HEK293 (cell line): ENCODE results near the gene RASGRF2.
A peak's percentile ranks its signal among the peaks of the same experiment; 100 is the strongest.

Experiments used
- CTCF ChIA-PET: fragments of 350-600 bp; formaldehyde crosslinking; extraction: SDS; loops from one replicate; lab custom pipeline; 2021; ENCODE audit warnings: antibody characterized with exemption; lab: Yijun Ruan, JAX
- POLR2A ChIA-PET: fragments of 300-600 bp; formaldehyde crosslinking; extraction: SDS; loops from one replicate; lab custom pipeline; 2020; ENCODE audit warnings: antibody characterized with exemption, inconsistent platforms; lab: Yijun Ruan, JAX
- H3K27ac ChIP-seq: fragments of 200-500 bp; sonication (Bioruptor generic); 2 replicates; pipeline ENCODE4 v1.5.1; 2014; ENCODE audit warnings: low read depth, low read length, control low read depth, inconsistent platforms; ENCODE audit errors: extremely low read depth
- H3K36me3 ChIP-seq, 2 experiments: fragments of 200-500 bp in 1 of 2; sonication (Bioruptor generic) in 1 of 2; 1 replicate in 1 of 2; 2 replicates in 1 of 2; pipeline ENCODE4 v1.5.1; 2014 to 2017; ENCODE audit warnings: inconsistent platforms in 2 of 2, low read length in 2 of 2; ENCODE audit not compliant: control insufficient read depth in 2 of 2, insufficient read depth in 1 of 2
- H3K4me1 ChIP-seq: fragments of 200-500 bp; sonication (Bioruptor generic); 2 replicates; pipeline ENCODE4 v1.5.1; 2014; ENCODE audit warnings: mild to moderate bottlenecking, low read length, inconsistent platforms; ENCODE audit not compliant: control insufficient read depth, insufficient read depth
- H3K4me3 ChIP-seq: 2 replicates; pipeline ENCODE4 v1.5.1; 2011; ENCODE audit warnings: low read depth, mild to moderate bottlenecking, control low read depth, low read length, moderate library complexity
- H3K9me3 ChIP-seq: fragments of 200-500 bp; sonication (Bioruptor generic); 2 replicates; pipeline ENCODE4 v1.5.1; 2014; ENCODE audit warnings: low read depth, low read length, inconsistent platforms; ENCODE audit not compliant: control insufficient read depth, insufficient read depth
- ELK4 ChIP-seq: IDR thresholded peaks from 2 replicates; pipeline ENCODE4 v1.6.1; 2011; ENCODE audit warnings: mild to moderate bottlenecking, low read depth, low read length, borderline replicate concordance
- FEZF1 ChIP-seq: fragments of 450-650 bp; formaldehyde crosslinking; IDR thresholded peaks from 2 replicates; pipeline ENCODE4 v1.5.1; 2016; ENCODE audit warnings: missing biosample characterization, missing genetic modification characterization
- GLI2 ChIP-seq: fragments of 450-650 bp; formaldehyde crosslinking; IDR thresholded peaks from 2 replicates; pipeline ENCODE4; 2017; ENCODE audit warnings: missing biosample characterization, missing genetic modification characterization, low read depth, borderline replicate concordance
- HOXA7 ChIP-seq: sonication (generic); formaldehyde crosslinking; IDR thresholded peaks from 2 replicates; pipeline ENCODE4 v1.8.1; 2022; ENCODE audit warnings: missing genetic modification reagents, borderline replicate concordance
- HOXC10 ChIP-seq: sonication (generic); formaldehyde crosslinking; IDR thresholded peaks from 2 replicates; pipeline ENCODE4 v1.8.1; 2023; ENCODE audit warnings: mild to moderate bottlenecking, missing genetic modification reagents
- KLF9 ChIP-seq: fragments of 450-650 bp; formaldehyde crosslinking; IDR thresholded peaks from 2 replicates; pipeline ENCODE4 v1.5.1; 2016; ENCODE audit warnings: missing biosample characterization, missing genetic modification characterization, low read depth
- OSR2 ChIP-seq: fragments of 450-650 bp; formaldehyde crosslinking; IDR thresholded peaks from 2 replicates; pipeline ENCODE4 v1.5.1; 2016; ENCODE audit warnings: missing biosample characterization, missing genetic modification characterization
- PRDM6 ChIP-seq: fragments of 450-650 bp; formaldehyde crosslinking; IDR thresholded peaks from 2 replicates; pipeline ENCODE4 v1.5.1; 2017; ENCODE audit warnings: missing biosample characterization, missing genetic modification characterization
- REST ChIP-seq: fragments of 450-650 bp; formaldehyde crosslinking; IDR thresholded peaks from 2 replicates; pipeline ENCODE4 v1.5.1; 2016; ENCODE audit warnings: missing biosample characterization, missing genetic modification characterization
- SP3 ChIP-seq: fragments of 450-650 bp; formaldehyde crosslinking; IDR thresholded peaks from 2 replicates; pipeline ENCODE4 v1.5.1; 2016; ENCODE audit warnings: missing biosample characterization, missing genetic modification characterization
- WT1 ChIP-seq: fragments of 450-650 bp; formaldehyde crosslinking; IDR thresholded peaks from 2 replicates; pipeline ENCODE4 v1.5.1; 2016; ENCODE audit warnings: missing biosample characterization, missing genetic modification characterization
- ZBTB17 ChIP-seq: fragments of 450-650 bp; formaldehyde crosslinking; IDR thresholded peaks from 2 replicates; pipeline ENCODE4 v1.5.1; 2016; ENCODE audit warnings: missing biosample characterization, missing genetic modification characterization
- ZEB2 ChIP-seq: fragments of 450-650 bp; formaldehyde crosslinking; IDR thresholded peaks from 2 replicates; pipeline ENCODE4 v1.5.1; 2016; ENCODE audit warnings: missing biosample characterization, missing genetic modification characterization
- ZFHX2 ChIP-seq: fragments of 450-650 bp; formaldehyde crosslinking; conservative IDR thresholded peaks from 2 replicates; pipeline ENCODE4 v1.5.1; 2016; ENCODE audit warnings: missing biosample characterization, missing genetic modification characterization
- ZNF10 ChIP-seq: fragments of 450-650 bp; formaldehyde crosslinking; IDR thresholded peaks from 2 replicates; pipeline ENCODE4 v1.5.1; 2017; ENCODE audit warnings: missing biosample characterization, missing genetic modification characterization
- ZNF112 ChIP-seq: fragments of 450-650 bp; formaldehyde crosslinking; IDR thresholded peaks from 2 replicates; pipeline ENCODE4 v1.5.0; 2017; ENCODE audit warnings: missing biosample characterization, missing genetic modification characterization
- ZNF133 ChIP-seq: fragments of 450-650 bp; formaldehyde crosslinking; IDR thresholded peaks from 2 replicates; pipeline ENCODE4 v1.5.1; 2016; ENCODE audit warnings: missing biosample characterization, missing genetic modification characterization
- ZNF148 ChIP-seq: fragments of 450-650 bp; formaldehyde crosslinking; IDR thresholded peaks from 2 replicates; pipeline ENCODE4 v1.5.0; 2017; ENCODE audit warnings: missing biosample characterization, missing genetic modification characterization, borderline replicate concordance
- ZNF184 ChIP-seq: fragments of 450-650 bp; IDR thresholded peaks from 2 replicates; pipeline ENCODE4 v1.5.1; 2018; ENCODE audit warnings: missing biosample characterization, mild to moderate bottlenecking, missing genetic modification characterization
- ZNF202 ChIP-seq: fragments of 450-650 bp; formaldehyde crosslinking; IDR thresholded peaks from 2 replicates; pipeline ENCODE4 v1.5.1; 2016; ENCODE audit warnings: missing biosample characterization, missing genetic modification characterization, borderline replicate concordance
- ZNF362 ChIP-seq: fragments of 450-650 bp; formaldehyde crosslinking; IDR thresholded peaks from 2 replicates; pipeline ENCODE4 v1.5.1; 2016; ENCODE audit warnings: missing biosample characterization, missing genetic modification characterization
- ZNF366 ChIP-seq: fragments of 450-650 bp; formaldehyde crosslinking; conservative IDR thresholded peaks from 2 replicates; pipeline ENCODE4 v1.5.1; 2016; ENCODE audit warnings: missing biosample characterization, missing genetic modification characterization
- ZNF488 ChIP-seq: fragments of 450-650 bp; formaldehyde crosslinking; IDR thresholded peaks from 2 replicates; pipeline ENCODE4 v1.5.1; 2016; ENCODE audit warnings: missing biosample characterization, missing genetic modification characterization
- ZNF529 ChIP-seq: fragments of 450-650 bp; formaldehyde crosslinking; IDR thresholded peaks from 2 replicates; pipeline ENCODE4 v1.5.1; 2017; ENCODE audit warnings: missing genetic modification characterization, missing biosample characterization; ENCODE audit not compliant: insufficient replicate concordance
- ZNF654 ChIP-seq: fragments of 450-650 bp; formaldehyde crosslinking; IDR thresholded peaks from 2 replicates; pipeline ENCODE4 v1.5.1; 2016; ENCODE audit warnings: low read depth, missing biosample characterization, missing genetic modification characterization
- ZNF660 ChIP-seq: fragments of 450-650 bp; IDR thresholded peaks from 2 replicates; pipeline ENCODE4 v1.5.1; 2018; ENCODE audit warnings: missing biosample characterization, mild to moderate bottlenecking, missing genetic modification characterization

RASGRF2 gene

GRCh38 chr5:80963521-80963895, 3.3 kb downstream of the RASGRF2 start (continued):
- TF ChIP-seq ZNF529 (tag by site-specific recombination) (no peak), ZNF362 (tag by site-specific recombination) (no peak), ZNF202 (tag by site-specific recombination) (no peak), HOXC10 (CRISPR knock-in tag) (no peak), GLI2 (peak; percentile 19; the same call in 1 of the 2 replicates), REST (tag by site-specific recombination) (no peak)

GRCh38 chr5:80963966-80964481, 3.9 kb downstream of the RASGRF2 start:
- ChIA-PET POLR2A (no interaction called here), CTCF (interaction anchor here (0.6 to 1.0 kb wide), 2 partner anchors 9 to 59 kb away, joined by 4 to 5 read pairs; no protein-coding TSS in a partner anchor)
- Histone ChIP-seq H3K9me3 (no peaks in the 10 kb centered on the region), H3K4me1 (peaks cover 17% of the 10 kb centered on the region), H3K27ac (no peak overlapping the region), H3K4me3 (no peak overlapping the region), H3K36me3 (no peaks in the 10 kb centered on the region)
- peak; percentile 65; the same call in 1 of the 2 replicates for TF ChIP-seq ZNF10 (tag by site-specific recombination)
- TF ChIP-seq ELK4, result no peak
- TF ChIP-seq PRDM6 (tag by site-specific recombination), result peak; percentile 80
- no peak for TF ChIP-seq ZNF654 (tag by site-specific recombination)
- TF ChIP-seq KLF9, result no peak
- no peak for TF ChIP-seq ZNF112 (tag by site-specific recombination)
- TF ChIP-seq SP3, result peak; percentile 10; the same call in 1 of the 2 replicates
- TF ChIP-seq ZEB2 (tag by site-specific recombination), result peak; percentile 69
- no peak for TF ChIP-seq ZNF148 (tag by site-specific recombination)
- TF ChIP-seq ZFHX2 (tag by site-specific recombination), result no peak
- no peak for TF ChIP-seq ZNF488 (tag by site-specific recombination)
- 0 out of 2 replicates have a peak, but pooled peaks have one; percentile 4 for TF ChIP-seq WT1
- peak; percentile 7; the same call in 1 of the 2 replicates for TF ChIP-seq ZNF660
- peak; percentile 50; the same call in 1 of the 2 replicates for TF ChIP-seq ZNF184 (tag by site-specific recombination)
- peak; percentile 61 for TF ChIP-seq ZNF366 (tag by site-specific recombination)
- 0 out of 2 replicates have a peak, but pooled peaks have one; percentile 41 for TF ChIP-seq ZBTB17 (tag by site-specific recombination)
- TF ChIP-seq ZNF529 (tag by site-specific recombination), result no peak
- TF ChIP-seq OSR2 (tag by site-specific recombination), result peak; percentile 9; the same call in 1 of the 2 replicates
- TF ChIP-seq ZNF133, result no peak
- no peak for TF ChIP-seq HOXA7
- peak; percentile 14; the same call in 1 of the 2 replicates for TF ChIP-seq FEZF1 (tag by site-specific recombination)
